HepG2 (cell line): ENCODE data around the gene NYNRIN. TPM values are rescaled to one million over a fixed set of nuclear protein-coding genes. Genes with fewer than 3 reads are reported as not detected.

Source experiments
- HMG20B ChIP-seq: conservative IDR thresholded peaks from 2 replicates; pipeline ENCODE4 v1.6.1; 2016; ENCODE audit warnings: missing genetic modification reagents, missing compliant biosample characterization
- KAT2B ChIP-seq: fragments of 150-350 bp; IDR thresholded peaks from 2 replicates; pipeline ENCODE4 v1.6.1; 2014; ENCODE audit warnings: low read depth, low read length, borderline replicate concordance
- KAT7 ChIP-seq: IDR thresholded peaks from 2 replicates; pipeline ENCODE4 v1.6.1; 2018; ENCODE audit warnings: borderline replicate concordance, missing compliant biosample characterization
- SOX6 ChIP-seq, 2 experiments: fragments of 450-650 bp in 1 of 2; sonication (generic) in 1 of 2; formaldehyde crosslinking in 1 of 2; IDR thresholded peaks; 2 replicates each; pipeline versions ENCODE4 v1.4.0 to v1.6.1; 2017 to 2020; ENCODE audit warnings: antibody characterized with exemption in 1 of 2, mild to moderate bottlenecking in 1 of 2, missing genetic modification reagents in 1 of 2
- ZNF224 ChIP-seq: sonication (generic); formaldehyde crosslinking; IDR thresholded peaks from 2 replicates; pipeline ENCODE4 v1.5.0; 2020; ENCODE audit warnings: mild to moderate bottlenecking, missing genetic modification reagents
- ZNF552 ChIP-seq: sonication (generic); formaldehyde crosslinking; IDR thresholded peaks from 2 replicates; pipeline ENCODE4 v1.9.0; 2022; ENCODE audit warnings: missing genetic modification reagents, mild to moderate bottlenecking, borderline replicate concordance
- ZNF816 ChIP-seq: sonication (generic); formaldehyde crosslinking; IDR thresholded peaks from 2 replicates; pipeline ENCODE4 v1.8.0; 2022; ENCODE audit warnings: missing genetic modification reagents, mild to moderate bottlenecking, borderline replicate concordance
- polyA plus RNA-seq, 8 experiments: library from polyadenylated mRNA; depleted of rRNA in 3 of 8; stranded (reverse) in 7 of 8; unstranded in 1 of 8; fragments of >200 nt; fragmentation: Illumina TruSeq in 4 of 8; extraction: Trizol in 4 of 8; gene quantifications; 2 replicates each; pipeline versions ENCODE4 v1.2.1 to v1.2.3, GENCODE V29; 2011 to 2016; ENCODE audit warnings: low read depth in 4 of 8, missing spikeins in 1 of 8, mixed read lengths in 1 of 8; ENCODE audit not compliant: insufficient read depth in 1 of 8
- total RNA-seq, 5 experiments: library from RNA; depleted of rRNA; stranded (reverse); fragments of >200 nt; fragmentation: Illumina TruSeq; extraction: Trizol; gene quantifications; 2 replicates each; pipeline ENCODE4 v1.2.3, GENCODE V29; 2016; ENCODE audit warnings: low read depth in 1 of 5
- TF ChIP-seq, protein P1 (sequence below): sonication (generic); formaldehyde crosslinking; IDR thresholded peaks from 2 replicates; pipeline ENCODE4 v1.9.0; 2022; ENCODE audit warnings: low read depth, missing genetic modification reagents
- TF ChIP-seq, protein P2 (sequence below): IDR thresholded peaks from 2 replicates; pipeline ENCODE4 v1.6.1; 2012; ENCODE audit warnings: low read depth, low read length, improper control_type of control experiment
- TF ChIP-seq, protein P3 (sequence below): sonication (generic); formaldehyde crosslinking; IDR thresholded peaks from 2 replicates; pipeline ENCODE4 v1.5.0; 2020; ENCODE audit warnings: mild to moderate bottlenecking, missing genetic modification reagents, borderline replicate concordance
- TF ChIP-seq, protein P4 (sequence below): sonication (generic); formaldehyde crosslinking; IDR thresholded peaks from 2 replicates; pipeline ENCODE4 v1.5.0; 2020; ENCODE audit warnings: missing genetic modification reagents
- TF ChIP-seq, protein P5 (sequence below): sonication (generic); formaldehyde crosslinking; conservative IDR thresholded peaks from 2 replicates; pipeline ENCODE4 v1.4.0; 2020; ENCODE audit warnings: missing genetic modification reagents
- TF ChIP-seq, protein P6 (sequence below): sonication (generic); formaldehyde crosslinking; IDR thresholded peaks from 2 replicates; pipeline ENCODE4 v1.4.0; 2020; ENCODE audit warnings: missing genetic modification reagents
- TF ChIP-seq, protein P7 (sequence below): sonication (generic); formaldehyde crosslinking; IDR thresholded peaks from 2 replicates; pipeline ENCODE4 v1.4.0; 2020; ENCODE audit warnings: missing genetic modification reagents, mild to moderate bottlenecking, borderline replicate concordance

The NYNRIN gene
- total and polyA plus RNA-seq, 2 of the 13 experiments (the other 11 are each of a cell fraction or from before 2014, with no cell fraction given): 0.63 to 1.1 TPM

DNA sequence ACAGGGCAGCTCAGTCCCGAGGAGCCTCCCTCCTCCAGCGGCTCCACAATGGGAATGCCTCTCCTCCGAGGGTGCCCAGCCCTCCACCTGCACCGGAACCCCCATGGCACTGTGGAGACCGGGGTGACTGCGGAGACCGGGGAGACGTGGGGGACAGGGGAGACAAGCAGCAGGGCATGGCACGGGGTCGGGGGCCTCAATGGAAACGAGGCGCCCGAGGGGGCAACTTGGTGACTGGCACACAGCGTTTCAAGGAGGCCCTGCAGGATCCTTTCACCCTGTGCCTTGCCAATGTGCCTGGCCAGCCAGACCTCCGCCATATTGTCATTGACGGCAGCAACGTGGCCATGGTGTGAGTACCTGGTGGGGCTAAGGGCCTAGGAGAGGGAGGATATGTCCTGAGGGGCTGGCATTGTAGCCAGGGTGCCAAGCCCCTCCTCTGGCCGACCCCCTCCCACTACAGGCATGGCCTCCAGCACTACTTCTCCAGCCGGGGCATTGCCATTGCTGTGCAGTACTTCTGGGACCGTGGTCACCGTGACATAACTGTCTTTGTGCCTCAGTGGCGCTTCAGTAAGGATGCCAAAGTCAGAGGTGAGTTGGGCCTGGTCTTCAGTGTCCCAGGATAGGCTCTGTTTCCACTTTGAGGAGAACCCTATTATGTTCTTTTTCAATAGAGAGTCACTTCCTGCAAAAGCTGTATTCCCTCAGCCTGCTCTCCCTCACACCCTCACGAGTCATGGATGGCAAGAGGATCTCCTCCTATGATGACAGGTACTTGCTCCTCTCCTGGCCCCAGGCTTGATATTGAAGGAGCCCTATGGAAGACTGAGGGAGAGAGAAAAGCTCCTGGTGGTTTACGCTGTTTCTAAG, 33.7 kb downstream of the NYNRIN start (continued):
- TF ChIP-seq, protein P1, sequence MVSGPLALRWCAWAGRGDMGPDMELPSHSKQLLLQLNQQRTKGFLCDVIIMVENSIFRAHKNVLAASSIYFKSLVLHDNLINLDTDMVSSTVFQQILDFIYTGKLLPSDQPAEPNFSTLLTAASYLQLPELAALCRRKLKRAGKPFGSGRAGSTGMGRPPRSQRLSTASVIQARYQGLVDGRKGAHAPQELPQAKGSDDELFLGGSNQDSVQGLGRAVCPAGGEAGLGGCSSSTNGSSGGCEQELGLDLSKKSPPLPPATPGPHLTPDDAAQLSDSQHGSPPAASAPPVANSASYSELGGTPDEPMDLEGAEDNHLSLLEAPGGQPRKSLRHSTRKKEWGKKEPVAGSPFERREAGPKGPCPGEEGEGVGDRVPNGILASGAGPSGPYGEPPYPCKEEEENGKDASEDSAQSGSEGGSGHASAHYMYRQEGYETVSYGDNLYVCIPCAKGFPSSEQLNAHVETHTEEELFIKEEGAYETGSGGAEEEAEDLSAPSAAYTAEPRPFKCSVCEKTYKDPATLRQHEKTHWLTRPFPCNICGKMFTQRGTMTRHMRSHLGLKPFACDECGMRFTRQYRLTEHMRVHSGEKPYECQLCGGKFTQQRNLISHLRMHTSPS: no peak
- TF ChIP-seq HMG20B (CRISPR knock-in tag): no peak
- no peak for TF ChIP-seq ZNF552 (CRISPR knock-in tag)
- no peak for TF ChIP-seq ZNF224 (CRISPR knock-in tag)
- TF ChIP-seq, protein P2, sequence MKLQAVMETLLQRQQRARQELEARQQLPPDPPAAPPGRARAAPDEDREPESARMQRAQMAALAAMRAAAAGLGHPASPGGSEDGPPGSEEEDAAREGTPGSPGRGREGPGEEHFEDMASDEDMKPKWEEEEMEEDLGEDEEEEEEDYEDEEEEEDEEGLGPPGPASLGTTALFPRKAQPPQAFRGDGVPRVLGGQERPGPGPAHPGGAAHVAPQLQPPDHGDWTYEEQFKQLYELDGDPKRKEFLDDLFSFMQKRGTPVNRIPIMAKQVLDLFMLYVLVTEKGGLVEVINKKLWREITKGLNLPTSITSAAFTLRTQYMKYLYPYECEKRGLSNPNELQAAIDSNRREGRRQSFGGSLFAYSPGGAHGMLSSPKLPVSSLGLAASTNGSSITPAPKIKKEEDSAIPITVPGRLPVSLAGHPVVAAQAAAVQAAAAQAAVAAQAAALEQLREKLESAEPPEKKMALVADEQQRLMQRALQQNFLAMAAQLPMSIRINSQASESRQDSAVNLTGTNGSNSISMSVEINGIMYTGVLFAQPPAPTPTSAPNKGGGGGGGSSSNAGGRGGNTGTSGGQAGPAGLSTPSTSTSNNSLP: no peak
- TF ChIP-seq, protein P3, sequence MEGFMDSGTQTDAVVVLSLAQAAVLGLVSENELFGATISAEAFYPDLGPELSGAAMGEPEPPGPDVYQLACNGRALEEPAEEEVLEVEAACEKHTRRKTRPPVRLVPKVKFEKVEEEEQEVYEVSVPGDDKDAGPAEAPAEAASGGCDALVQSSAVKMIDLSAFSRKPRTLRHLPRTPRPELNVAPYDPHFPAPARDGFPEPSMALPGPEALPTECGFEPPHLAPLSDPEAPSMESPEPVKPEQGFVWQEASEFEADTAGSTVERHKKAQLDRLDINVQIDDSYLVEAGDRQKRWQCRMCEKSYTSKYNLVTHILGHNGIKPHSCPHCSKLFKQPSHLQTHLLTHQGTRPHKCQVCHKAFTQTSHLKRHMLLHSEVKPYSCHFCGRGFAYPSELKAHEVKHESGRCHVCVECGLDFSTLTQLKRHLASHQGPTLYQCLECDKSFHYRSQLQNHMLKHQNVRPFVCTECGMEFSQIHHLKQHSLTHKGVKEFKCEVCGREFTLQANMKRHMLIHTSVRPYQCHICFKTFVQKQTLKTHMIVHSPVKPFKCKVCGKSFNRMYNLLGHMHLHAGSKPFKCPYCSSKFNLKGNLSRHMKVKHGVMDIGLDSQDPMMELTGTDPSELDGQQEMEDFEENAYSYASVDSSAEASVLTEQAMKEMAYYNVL (CRISPR knock-in tag): no peak
- TF ChIP-seq, protein P4, sequence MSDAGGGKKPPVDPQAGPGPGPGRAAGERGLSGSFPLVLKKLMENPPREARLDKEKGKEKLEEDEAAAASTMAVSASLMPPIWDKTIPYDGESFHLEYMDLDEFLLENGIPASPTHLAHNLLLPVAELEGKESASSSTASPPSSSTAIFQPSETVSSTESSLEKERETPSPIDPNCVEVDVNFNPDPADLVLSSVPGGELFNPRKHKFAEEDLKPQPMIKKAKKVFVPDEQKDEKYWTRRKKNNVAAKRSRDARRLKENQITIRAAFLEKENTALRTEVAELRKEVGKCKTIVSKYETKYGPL: no peak
- TF ChIP-seq SOX6 (IDR thresholded peaks at IDR 0.05): no peak
- no peak for TF ChIP-seq SOX6 (CRISPR knock-in tag; IDR thresholded peaks at IDR 0.05)
- TF ChIP-seq, protein P5, sequence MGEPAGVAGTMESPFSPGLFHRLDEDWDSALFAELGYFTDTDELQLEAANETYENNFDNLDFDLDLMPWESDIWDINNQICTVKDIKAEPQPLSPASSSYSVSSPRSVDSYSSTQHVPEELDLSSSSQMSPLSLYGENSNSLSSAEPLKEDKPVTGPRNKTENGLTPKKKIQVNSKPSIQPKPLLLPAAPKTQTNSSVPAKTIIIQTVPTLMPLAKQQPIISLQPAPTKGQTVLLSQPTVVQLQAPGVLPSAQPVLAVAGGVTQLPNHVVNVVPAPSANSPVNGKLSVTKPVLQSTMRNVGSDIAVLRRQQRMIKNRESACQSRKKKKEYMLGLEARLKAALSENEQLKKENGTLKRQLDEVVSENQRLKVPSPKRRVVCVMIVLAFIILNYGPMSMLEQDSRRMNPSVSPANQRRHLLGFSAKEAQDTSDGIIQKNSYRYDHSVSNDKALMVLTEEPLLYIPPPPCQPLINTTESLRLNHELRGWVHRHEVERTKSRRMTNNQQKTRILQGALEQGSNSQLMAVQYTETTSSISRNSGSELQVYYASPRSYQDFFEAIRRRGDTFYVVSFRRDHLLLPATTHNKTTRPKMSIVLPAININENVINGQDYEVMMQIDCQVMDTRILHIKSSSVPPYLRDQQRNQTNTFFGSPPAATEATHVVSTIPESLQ: no peak
- no peak for TF ChIP-seq KAT2B
- TF ChIP-seq, protein P6, sequence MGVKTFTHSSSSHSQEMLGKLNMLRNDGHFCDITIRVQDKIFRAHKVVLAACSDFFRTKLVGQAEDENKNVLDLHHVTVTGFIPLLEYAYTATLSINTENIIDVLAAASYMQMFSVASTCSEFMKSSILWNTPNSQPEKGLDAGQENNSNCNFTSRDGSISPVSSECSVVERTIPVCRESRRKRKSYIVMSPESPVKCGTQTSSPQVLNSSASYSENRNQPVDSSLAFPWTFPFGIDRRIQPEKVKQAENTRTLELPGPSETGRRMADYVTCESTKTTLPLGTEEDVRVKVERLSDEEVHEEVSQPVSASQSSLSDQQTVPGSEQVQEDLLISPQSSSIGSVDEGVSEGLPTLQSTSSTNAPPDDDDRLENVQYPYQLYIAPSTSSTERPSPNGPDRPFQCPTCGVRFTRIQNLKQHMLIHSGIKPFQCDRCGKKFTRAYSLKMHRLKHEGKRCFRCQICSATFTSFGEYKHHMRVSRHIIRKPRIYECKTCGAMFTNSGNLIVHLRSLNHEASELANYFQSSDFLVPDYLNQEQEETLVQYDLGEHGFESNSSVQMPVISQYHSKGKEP (CRISPR knock-in tag): no peak
- TF ChIP-seq, protein P7, sequence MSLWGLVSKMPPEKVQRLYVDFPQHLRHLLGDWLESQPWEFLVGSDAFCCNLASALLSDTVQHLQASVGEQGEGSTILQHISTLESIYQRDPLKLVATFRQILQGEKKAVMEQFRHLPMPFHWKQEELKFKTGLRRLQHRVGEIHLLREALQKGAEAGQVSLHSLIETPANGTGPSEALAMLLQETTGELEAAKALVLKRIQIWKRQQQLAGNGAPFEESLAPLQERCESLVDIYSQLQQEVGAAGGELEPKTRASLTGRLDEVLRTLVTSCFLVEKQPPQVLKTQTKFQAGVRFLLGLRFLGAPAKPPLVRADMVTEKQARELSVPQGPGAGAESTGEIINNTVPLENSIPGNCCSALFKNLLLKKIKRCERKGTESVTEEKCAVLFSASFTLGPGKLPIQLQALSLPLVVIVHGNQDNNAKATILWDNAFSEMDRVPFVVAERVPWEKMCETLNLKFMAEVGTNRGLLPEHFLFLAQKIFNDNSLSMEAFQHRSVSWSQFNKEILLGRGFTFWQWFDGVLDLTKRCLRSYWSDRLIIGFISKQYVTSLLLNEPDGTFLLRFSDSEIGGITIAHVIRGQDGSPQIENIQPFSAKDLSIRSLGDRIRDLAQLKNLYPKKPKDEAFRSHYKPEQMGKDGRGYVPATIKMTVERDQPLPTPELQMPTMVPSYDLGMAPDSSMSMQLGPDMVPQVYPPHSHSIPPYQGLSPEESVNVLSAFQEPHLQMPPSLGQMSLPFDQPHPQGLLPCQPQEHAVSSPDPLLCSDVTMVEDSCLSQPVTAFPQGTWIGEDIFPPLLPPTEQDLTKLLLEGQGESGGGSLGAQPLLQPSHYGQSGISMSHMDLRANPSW (CRISPR knock-in tag): no peak
- no peak for TF ChIP-seq KAT7 (CRISPR knock-in tag)
- TF ChIP-seq ZNF816 (CRISPR knock-in tag): no peak
